Esophagus mucosa (tissue), 1 donor: Measurements from ENCODE around the gene NGRN. TPM values are rescaled to one million over a fixed set of nuclear protein-coding genes. Genes with fewer than 3 reads are reported as not detected.
"Not testable (repeated sequence)": the region's sequence is repeated elsewhere in the genome, so short reads cannot be mapped to it uniquely, and the experiment has no call there.

ENCODE experiments used
- ATAC-seq: fragments of 200-7000 bp; cut with Tn5 transposase; one replicate; pipeline ENCODE4 v1.9.1; 2020
- total RNA-seq: library from RNA; stranded (reverse); gene quantifications from one replicate; pipeline ENCODE4 v1.2.4, GENCODE V29; 2023
- donor health status: DM: yes; HTN: yes; CAD: no.

Gene NGRN
- total RNA-seq, 1 donor from 2014 or later: 41.0 TPM

GRCh38 chr15:90286678-90287077, 21.2 kb downstream of the NGRN start:
- ATAC-seq: no peak

- no peak for ATAC-seq
Observed at GRCh38 chr15:90287101-90287500, 21.6 kb downstream of the NGRN start.

GRCh38 chr15:90287946-90288345, 22.5 kb downstream of the NGRN start:
- ATAC-seq: no peak

- ATAC-seq: peak; percentile 84
Observed at GRCh38 chr15:90291679-90292356, 26.3 kb downstream of the NGRN start.

GRCh38 chr15:90293040-90293810, 27.8 kb downstream of the NGRN start:
- peak; percentile 91 for ATAC-seq

- no peak for ATAC-seq
Observed at GRCh38 chr15:90294159-90294558, 28.7 kb downstream of the NGRN start.

GRCh38 chr15:90294601-90295269, 29.3 kb downstream of the NGRN start:
- ATAC-seq: no peak

GRCh38 chr15:90295270-90295648, 29.8 kb downstream of the NGRN start:
- no peak for ATAC-seq

GRCh38 chr15:90296316-90296884, 30.9 kb downstream of the NGRN start:
- not testable (repeated sequence) for ATAC-seq

GRCh38 chr15:90297021-90297420, 31.5 kb downstream of the NGRN start:
- ATAC-seq: no peak

GRCh38 chr15:90300541-90300940, 35.1 kb downstream of the NGRN start:
- peak; percentile 33 for ATAC-seq

- ATAC-seq: peak; percentile 55
Observed at GRCh38 chr15:90300988-90301706, 35.7 kb downstream of the NGRN start.

- ATAC-seq: no peak
Observed at GRCh38 chr15:90301707-90302300, 36.3 kb downstream of the NGRN start.

- ATAC-seq: not testable (repeated sequence)
Observed at GRCh38 chr15:90305355-90305754, 39.9 kb downstream of the NGRN start.

GRCh38 chr15:90305932-90306331, 40.5 kb downstream of the NGRN start:
- no peak for ATAC-seq

GRCh38 chr15:90306560-90306959, 41.1 kb downstream of the NGRN start:
- no peak for ATAC-seq

- peak; percentile 22 for ATAC-seq
Observed at GRCh38 chr15:90307661-90308060, 42.2 kb downstream of the NGRN start.

- no peak for ATAC-seq
Observed at GRCh38 chr15:90309020-90309419, 43.5 kb downstream of the NGRN start.

GRCh38 chr15:90315278-90315982, 50.0 kb downstream of the NGRN start:
- ATAC-seq: peak; percentile 85

- ATAC-seq: peak; percentile 71
Observed at GRCh38 chr15:90316139-90316538, 50.7 kb downstream of the NGRN start.

- no peak for ATAC-seq
Observed at GRCh38 chr15:90318591-90318990, 53.1 kb downstream of the NGRN start.
